HG02885 (cell line): Measurements from ENCODE around the gene CENPB.
"Not testable (repeated sequence)": the region's sequence is repeated elsewhere in the genome, so short reads cannot be mapped to it uniquely, and the experiment has no call there.

Source experiments
- ATAC-seq: cut with Tn5 transposase; IDR thresholded peaks from one replicate; pipeline ENCODE4 v1.9.1; 2021; ENCODE audit warnings: mild to moderate bottlenecking; ENCODE audit not compliant: unreplicated experiment, poor library complexity

CENPB gene

GRCh38 chr20:3786665-3787323, at the start of gene CENPB:
Gene CENPB, minus strand, starts transcription at chr20:3786740. Its CDS starts 257 bp downstream, at chr20:3786483.
- ATAC-seq = peak; percentile 90

- ATAC-seq = no peak
These were observed 49.6 kb upstream of the CENPB start for GRCh38 chr20:3836132-3836531.

GRCh38 chr20:3829891-3830290, 43.4 kb upstream of the CENPB start:
- ATAC-seq = not testable (repeated sequence)

GRCh38 chr20:3828798-3829197, 42.3 kb upstream of the CENPB start:
- no peak for ATAC-seq

GRCh38 chr20:3826420-3826819, 39.9 kb upstream of the CENPB start:
- ATAC-seq = no peak

- ATAC-seq = no peak
These were observed 39.0 kb upstream of the CENPB start for GRCh38 chr20:3825526-3825925.

- ATAC-seq = no peak
These were observed 37.3 kb upstream of the CENPB start for GRCh38 chr20:3823881-3824280.

GRCh38 chr20:3821996-3822395, 35.5 kb upstream of the CENPB start:
- ATAC-seq = no peak

- peak; percentile 1 for ATAC-seq
These were observed 34.6 kb upstream of the CENPB start for GRCh38 chr20:3820901-3821727.

- ATAC-seq = peak; percentile 88
These were observed 33.7 kb upstream of the CENPB start, which contains the start of gene AP5S1 for GRCh38 chr20:3820048-3820900. Gene AP5S1, plus strand, starts transcription at chr20:3820547. Its CDS starts 1,571 bp downstream, at chr20:3822118.

GRCh38 chr20:3819411-3820047, 33.0 kb upstream of the CENPB start:
- no peak for ATAC-seq

- ATAC-seq = no peak
These were observed 31.9 kb upstream of the CENPB start for GRCh38 chr20:3818155-3819151.

- no peak for ATAC-seq
These were observed 29.3 kb upstream of the CENPB start for GRCh38 chr20:3815703-3816315.

- ATAC-seq = no peak
These were observed 28.5 kb upstream of the CENPB start for GRCh38 chr20:3814928-3815495.

GRCh38 chr20:3813848-3814581, 27.5 kb upstream of the CENPB start:
- ATAC-seq = no peak

GRCh38 chr20:3812975-3813847, 26.7 kb upstream of the CENPB start:
- no peak for ATAC-seq

- ATAC-seq = no peak
These were observed 25.7 kb upstream of the CENPB start for GRCh38 chr20:3812259-3812681.
